IMR-90 (cell line): ENCODE data around the gene LMOD2. TPM values are rescaled to one million over a fixed set of nuclear protein-coding genes. Genes with fewer than 3 reads are reported as not detected.

Experiments
- ATAC-seq: fragments of 200-7000 bp; cut with Tn5 transposase; 2 replicates; pipeline ENCODE4 v1.9.1; 2020; ENCODE audit warnings: low read depth, mild to moderate bottlenecking, moderate library complexity
- BruUV-seq: library from RNA; stranded (reverse); fragments of 400-500 nt; replicated peaks from 2 replicates; lab custom pipeline; 2021; lab: Mats Ljungman, UMichigan
- CTCF ChIA-PET: fragments of 300-600 bp; formaldehyde crosslinking; extraction: SDS; loops from one replicate; lab custom pipeline; 2021; ENCODE audit warnings: antibody characterized with exemption; lab: Yijun Ruan, JAX
- POLR2A ChIA-PET: fragments of 300-600 bp; sonication (Branson Sonifier 250); formaldehyde crosslinking; loops from one replicate; lab custom pipeline; 2022; ENCODE audit warnings: antibody characterized with exemption; ENCODE audit not compliant: unreplicated experiment; lab: Charles Lee
- DNase-seq: peaks from one replicate; pipeline ENCODE4 v3.0.0; 2013
- H2AFZ ChIP-seq: replicated peaks from 2 replicates; pipeline ENCODE3; 2013; ENCODE audit warnings: low read length, mild to moderate bottlenecking; ENCODE audit not compliant: poor library complexity
- H2AK5ac ChIP-seq: 2 replicates; pipeline ENCODE4 v1.6.1; 2013; ENCODE audit warnings: low read depth, low read length, inconsistent platforms
- H2AK9ac ChIP-seq: replicated peaks from 2 replicates; pipeline ENCODE3; 2013; ENCODE audit warnings: mild to moderate bottlenecking, low read depth, low read length, moderate library complexity; ENCODE audit not compliant: poor library complexity
- H2BK120ac ChIP-seq: 2 replicates; pipeline ENCODE4 v1.6.1; 2013; ENCODE audit warnings: low read depth, low read length, inconsistent platforms
- H2BK15ac ChIP-seq: 3 replicates; pipeline ENCODE4 v1.6.1; 2013; ENCODE audit warnings: low read depth, low read length, inconsistent platforms
- H2BK20ac ChIP-seq: 2 replicates; pipeline ENCODE4 v1.6.1; 2013; ENCODE audit warnings: low read depth, mild to moderate bottlenecking, inconsistent platforms, low read length, moderate library complexity
- H2BK5ac ChIP-seq: 2 replicates; pipeline ENCODE4 v1.6.1; 2013; ENCODE audit warnings: mild to moderate bottlenecking, low read depth, low read length, inconsistent platforms; ENCODE audit not compliant: poor library complexity, severe bottlenecking
- H3K14ac ChIP-seq: replicated peaks from 2 replicates; pipeline ENCODE4 v1.6.1; 2013; ENCODE audit warnings: low read depth, low read length, inconsistent platforms
- H3K18ac ChIP-seq: 2 replicates; pipeline ENCODE4 v1.6.1; 2013; ENCODE audit warnings: low read depth, low read length, control low read depth
- H3K23ac ChIP-seq: 2 replicates; pipeline ENCODE4 v1.6.1; 2013; ENCODE audit warnings: low read depth, low read length, inconsistent platforms
- H3K27ac ChIP-seq: 2 replicates; pipeline ENCODE4 v1.5.1; 2013; ENCODE audit warnings: mild to moderate bottlenecking, control low read depth, low read length; ENCODE audit not compliant: insufficient read depth
- H3K27me3 ChIP-seq: 2 replicates; pipeline ENCODE4 v1.6.1; 2013; ENCODE audit warnings: low read length; ENCODE audit not compliant: control insufficient read depth, insufficient read depth
- H3K36me3 ChIP-seq: 2 replicates; pipeline ENCODE4 v1.6.1; 2013; ENCODE audit warnings: low read length, mixed read lengths; ENCODE audit not compliant: control insufficient read depth, insufficient read depth
- H3K4ac ChIP-seq: 2 replicates; pipeline ENCODE4 v1.6.1; 2013; ENCODE audit warnings: low read depth, low read length, inconsistent platforms
- H3K4me1 ChIP-seq: 2 replicates; pipeline ENCODE4 v1.6.1; 2013; ENCODE audit warnings: low read length, mixed read lengths; ENCODE audit not compliant: control insufficient read depth, insufficient read depth
- H3K4me2 ChIP-seq: 2 replicates; pipeline ENCODE4 v1.6.1; 2013; ENCODE audit warnings: low read depth, mild to moderate bottlenecking, control low read depth, low read length, moderate library complexity
- H3K4me3 ChIP-seq: 2 replicates; pipeline ENCODE4 v1.5.1; 2013; ENCODE audit warnings: low read depth, mild to moderate bottlenecking, control low read depth, low read length, moderate library complexity; ENCODE audit not compliant: insufficient read depth
- H3K56ac ChIP-seq: 2 replicates; pipeline ENCODE4 v1.6.1; 2013; ENCODE audit warnings: low read length, inconsistent platforms; ENCODE audit not compliant: insufficient read depth; ENCODE audit errors: extremely low read depth
- H3K79me1 ChIP-seq, 2 experiments: 2 replicates each; pipeline ENCODE4 v1.6.1; 2013; ENCODE audit warnings: low read length in 2 of 2, inconsistent platforms in 1 of 2, low read depth in 1 of 2
- H3K9ac ChIP-seq: 2 replicates; pipeline ENCODE4 v1.6.1; 2013; ENCODE audit warnings: low read depth, low read length, control low read depth
- H3K9me1 ChIP-seq: 2 replicates; pipeline ENCODE4 v1.6.1; 2013; ENCODE audit warnings: low read length, inconsistent platforms; ENCODE audit not compliant: insufficient read depth
- H3K9me3 ChIP-seq: 2 replicates; pipeline ENCODE4 v1.6.1; 2013; ENCODE audit warnings: low read length; ENCODE audit not compliant: control insufficient read depth, insufficient read depth
- H4K20me1 ChIP-seq: 2 replicates; pipeline ENCODE4 v1.6.1; 2013; ENCODE audit warnings: low read length, inconsistent platforms; ENCODE audit not compliant: insufficient read depth
- H4K5ac ChIP-seq: 2 replicates; pipeline ENCODE4 v1.6.1; 2013; ENCODE audit warnings: mild to moderate bottlenecking, low read depth, low read length, control low read depth
- H4K8ac ChIP-seq, 2 experiments: 2 replicates each; pipeline ENCODE4 v1.6.1; 2013; ENCODE audit warnings: low read depth in 2 of 2, low read length in 2 of 2, control low read depth in 1 of 2, inconsistent platforms in 1 of 2
- H4K91ac ChIP-seq: 2 replicates; pipeline ENCODE4 v1.6.1; 2013; ENCODE audit warnings: low read depth, low read length, inconsistent platforms; ENCODE audit not compliant: insufficient read depth
- BHLHE40 ChIP-seq: fragments of 150-350 bp; IDR thresholded peaks from 2 replicates; pipeline ENCODE4 v1.6.1; 2016; ENCODE audit warnings: mild to moderate bottlenecking, low read depth, low read length
- CHD1 ChIP-seq: IDR thresholded peaks from 2 replicates; pipeline ENCODE4 v1.6.1; 2012; ENCODE audit warnings: low read depth, low read length, improper control_type of control experiment
- FOS ChIP-seq: fragments of 150-350 bp; IDR thresholded peaks from 2 replicates; pipeline ENCODE4 v1.6.1; 2016; ENCODE audit warnings: low read depth, low read length
- MAFK ChIP-seq: IDR thresholded peaks from 2 replicates; pipeline ENCODE4 v1.6.1; 2012; ENCODE audit warnings: low read depth, low read length, improper control_type of control experiment
- MAZ ChIP-seq: IDR thresholded peaks from 2 replicates; pipeline ENCODE4 v1.6.1; 2012; ENCODE audit warnings: low read depth, mild to moderate bottlenecking, low read length, improper control_type of control experiment, moderate library complexity, borderline replicate concordance
- MXI1 ChIP-seq: IDR thresholded peaks from 2 replicates; pipeline ENCODE4 v1.6.1; 2012; ENCODE audit warnings: low read depth, mild to moderate bottlenecking, low read length, moderate library complexity, borderline replicate concordance
- NFE2L2 ChIP-seq: fragments of 150-350 bp; IDR thresholded peaks from 2 replicates; pipeline ENCODE4 v1.6.1; 2016; ENCODE audit warnings: low read depth, mild to moderate bottlenecking, low read length
- POLR2A ChIP-seq: IDR thresholded peaks from 2 replicates; pipeline ENCODE4 v1.6.1; 2012; ENCODE audit warnings: mild to moderate bottlenecking, low read depth, low read length
- RAD21 ChIP-seq: IDR thresholded peaks from 2 replicates; pipeline ENCODE4 v1.6.1; 2012; ENCODE audit warnings: low read length, improper control_type of control experiment
- RCOR1 ChIP-seq: IDR thresholded peaks from 2 replicates; pipeline ENCODE4 v1.6.1; 2012; ENCODE audit warnings: mild to moderate bottlenecking, low read length, improper control_type of control experiment; ENCODE audit not compliant: insufficient replicate concordance
- RFX5 ChIP-seq: IDR thresholded peaks from 2 replicates; pipeline ENCODE4 v1.8.0; 2012; ENCODE audit warnings: low read depth, mild to moderate bottlenecking, low read length, moderate library complexity
- SMC3 ChIP-seq: fragments of 150-350 bp; IDR thresholded peaks from 2 replicates; pipeline ENCODE4 v1.6.1; 2016; ENCODE audit warnings: low read depth, mild to moderate bottlenecking, antibody characterized with exemption, low read length, moderate library complexity
- WGBS, 2 experiments: methylation state at CpG; one replicate each; pipeline versions ENCODE4 v1.1.5 to v1.1.7; 2013; ENCODE audit warnings: missing lambda C conversion rate in 2 of 2; ENCODE audit not compliant: insufficient read length in 1 of 2; ENCODE audit errors: extremely low coverage in 2 of 2; 5-methylcytosine and 5-hydroxymethylcytosine counted together
- dilution Hi-C: fragments of 300-500 bp; cut with HindIII; formaldehyde crosslinking; loops from one replicate; pipeline ENCODE4 v1.14.3; 2018; ENCODE audit warnings: low sequenced_read_pairs; ENCODE audit not compliant: unreplicated experiment
- in situ Hi-C: fragments of 300-500 bp; cut with MboI; formaldehyde crosslinking; loops from 3 replicates; pipeline ENCODE4 v1.14.3; 2019; ENCODE audit warnings: low sequenced_read_pairs, inconsistent platforms, mixed read lengths
- intact Hi-C: fragments of 100-400 bp; cut with micrococcal nuclease; formaldehyde crosslinking; loops from 2 replicates; pipeline ENCODE4 v1.10.0; 2022
- polyA plus RNA-seq, 3 experiments: library from polyadenylated mRNA; depleted of rRNA; stranded (reverse); fragments of >200 nt; gene quantifications; 2 replicates each; pipeline ENCODE4 v1.2.3, GENCODE V29; 2012; ENCODE audit warnings: low replicate concordance in 1 of 3
- total RNA-seq: library from RNA; depleted of rRNA; stranded (reverse); fragments of >200 nt; gene quantifications from 2 replicates; pipeline ENCODE4 v1.2.3, GENCODE V29; 2012
- TF ChIP-seq, protein P1 (sequence below): fragments of 150-350 bp; IDR thresholded peaks from 2 replicates; pipeline ENCODE4 v1.6.1; 2017; ENCODE audit warnings: mild to moderate bottlenecking, antibody characterized with exemption, low read length, low read depth
- TF ChIP-seq, protein P2 (sequence below): conservative IDR thresholded peaks from 2 replicates; pipeline ENCODE4 v1.5.1; 2012; ENCODE audit warnings: mild to moderate bottlenecking, low read depth, low read length, improper control_type of control experiment
- TF ChIP-seq, protein P3 (sequence below): fragments of 150-350 bp; IDR thresholded peaks from 2 replicates; pipeline ENCODE4 v1.6.1; 2016; ENCODE audit warnings: low read depth, mild to moderate bottlenecking, low read length, moderate library complexity, borderline replicate concordance

LMOD2 gene
- total and polyA plus RNA-seq, 2 of the 4 experiments (the other 2 are of a cell fraction), result not detected

DNA sequence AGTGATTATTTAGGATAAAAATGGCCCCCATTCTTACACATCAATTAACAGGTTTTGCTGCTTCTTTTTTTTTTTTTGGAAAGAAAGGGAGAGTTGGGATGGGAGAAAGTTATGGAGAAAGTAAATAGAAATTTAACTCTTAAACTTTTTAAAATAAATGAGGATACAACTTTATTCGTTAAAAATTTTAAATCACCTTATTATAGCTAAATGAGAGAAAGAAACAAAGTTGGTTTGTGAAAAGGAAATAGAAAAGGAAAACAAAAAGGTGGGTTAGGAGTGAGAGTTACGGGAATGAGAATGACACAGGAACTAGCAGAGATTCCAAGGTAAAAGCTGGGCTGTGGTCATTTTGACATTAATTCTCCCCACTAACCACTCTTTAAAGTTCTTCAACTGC is 34.9 kb downstream of the LMOD2 start:
- H3K36me3 ChIP-seq, result peaks cover 10% of the 10 kb centered on the region
- no peak overlapping the region for H2BK15ac ChIP-seq
- H3K4me2 ChIP-seq, result no peak overlapping the region
- no peak overlapping the region for H2BK5ac ChIP-seq
- POLR2A ChIA-PET, result interaction anchor here (0.7 kb wide), 1 partner anchor 58 kb away, joined by 3 read pairs; the partner anchor contains the start of gene WASL
- H2AFZ ChIP-seq, result no peak overlapping the region
- H3K4me3 ChIP-seq, result no peak overlapping the region
- H3K23ac ChIP-seq, result no peak overlapping the region
- H3K27ac ChIP-seq, result no peak overlapping the region
- no peak overlapping the region for H4K5ac ChIP-seq
- no TSS peak for BruUV-seq
- no peak overlapping the region for H2AK5ac ChIP-seq
- H3K4me1 ChIP-seq, result no peaks in the 10 kb centered on the region
- no peak overlapping the region for H4K8ac ChIP-seq
- no peak overlapping the region for H3K14ac ChIP-seq
- H4K91ac ChIP-seq, result no peak overlapping the region
- H2AK9ac ChIP-seq, result no peak overlapping the region
- intact Hi-C loops (no loop called here), dilution Hi-C loops (no loop called here), in situ Hi-C loops (no loop called here)
- WGBS, 2 experiments, result no CpG with 5 or more reads among the region's 2 CpGs
- DNase-seq (no peak), ATAC-seq (no peak)
- H3K9me3 ChIP-seq, result no peaks in the 10 kb centered on the region
- H3K56ac ChIP-seq, result no peak overlapping the region
- H3K18ac ChIP-seq, result no peak overlapping the region
- CTCF ChIA-PET, result interaction anchor here (1.0 to 1.7 kb wide), 3 partner anchors 8 to 13 kb away, joined by 3 to 5 read pairs (median 3); no protein-coding TSS in a partner anchor
- H4K20me1 ChIP-seq, result no peaks in the 10 kb centered on the region
- no peak overlapping the region for H3K4ac ChIP-seq
- no peaks in the 10 kb centered on the region for H3K27me3 ChIP-seq
- H3K9me1 ChIP-seq, result no peaks in the 10 kb centered on the region
- no peak overlapping the region for H2BK120ac ChIP-seq
- no peak overlapping the region for H2BK20ac ChIP-seq
- H3K9ac ChIP-seq, result no peak overlapping the region
- TF ChIP-seq POLR2A, result no peak
- no peak for TF ChIP-seq MAFK
- TF ChIP-seq MAZ, result no peak
- TF ChIP-seq RCOR1, result no peak
- no peak for TF ChIP-seq CHD1
- TF ChIP-seq FOS, result no peak
- TF ChIP-seq BHLHE40, result no peak
- no peak for TF ChIP-seq RAD21
- no peak for TF ChIP-seq NFE2L2
- no peak for TF ChIP-seq RFX5
- TF ChIP-seq, protein P1, sequence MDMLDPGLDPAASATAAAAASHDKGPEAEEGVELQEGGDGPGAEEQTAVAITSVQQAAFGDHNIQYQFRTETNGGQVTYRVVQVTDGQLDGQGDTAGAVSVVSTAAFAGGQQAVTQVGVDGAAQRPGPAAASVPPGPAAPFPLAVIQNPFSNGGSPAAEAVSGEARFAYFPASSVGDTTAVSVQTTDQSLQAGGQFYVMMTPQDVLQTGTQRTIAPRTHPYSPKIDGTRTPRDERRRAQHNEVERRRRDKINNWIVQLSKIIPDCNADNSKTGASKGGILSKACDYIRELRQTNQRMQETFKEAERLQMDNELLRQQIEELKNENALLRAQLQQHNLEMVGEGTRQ, result no peak
- TF ChIP-seq, protein P2, sequence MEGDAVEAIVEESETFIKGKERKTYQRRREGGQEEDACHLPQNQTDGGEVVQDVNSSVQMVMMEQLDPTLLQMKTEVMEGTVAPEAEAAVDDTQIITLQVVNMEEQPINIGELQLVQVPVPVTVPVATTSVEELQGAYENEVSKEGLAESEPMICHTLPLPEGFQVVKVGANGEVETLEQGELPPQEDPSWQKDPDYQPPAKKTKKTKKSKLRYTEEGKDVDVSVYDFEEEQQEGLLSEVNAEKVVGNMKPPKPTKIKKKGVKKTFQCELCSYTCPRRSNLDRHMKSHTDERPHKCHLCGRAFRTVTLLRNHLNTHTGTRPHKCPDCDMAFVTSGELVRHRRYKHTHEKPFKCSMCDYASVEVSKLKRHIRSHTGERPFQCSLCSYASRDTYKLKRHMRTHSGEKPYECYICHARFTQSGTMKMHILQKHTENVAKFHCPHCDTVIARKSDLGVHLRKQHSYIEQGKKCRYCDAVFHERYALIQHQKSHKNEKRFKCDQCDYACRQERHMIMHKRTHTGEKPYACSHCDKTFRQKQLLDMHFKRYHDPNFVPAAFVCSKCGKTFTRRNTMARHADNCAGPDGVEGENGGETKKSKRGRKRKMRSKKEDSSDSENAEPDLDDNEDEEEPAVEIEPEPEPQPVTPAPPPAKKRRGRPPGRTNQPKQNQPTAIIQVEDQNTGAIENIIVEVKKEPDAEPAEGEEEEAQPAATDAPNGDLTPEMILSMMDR, result no peak
- no peak for TF ChIP-seq SMC3
- TF ChIP-seq, protein P3, sequence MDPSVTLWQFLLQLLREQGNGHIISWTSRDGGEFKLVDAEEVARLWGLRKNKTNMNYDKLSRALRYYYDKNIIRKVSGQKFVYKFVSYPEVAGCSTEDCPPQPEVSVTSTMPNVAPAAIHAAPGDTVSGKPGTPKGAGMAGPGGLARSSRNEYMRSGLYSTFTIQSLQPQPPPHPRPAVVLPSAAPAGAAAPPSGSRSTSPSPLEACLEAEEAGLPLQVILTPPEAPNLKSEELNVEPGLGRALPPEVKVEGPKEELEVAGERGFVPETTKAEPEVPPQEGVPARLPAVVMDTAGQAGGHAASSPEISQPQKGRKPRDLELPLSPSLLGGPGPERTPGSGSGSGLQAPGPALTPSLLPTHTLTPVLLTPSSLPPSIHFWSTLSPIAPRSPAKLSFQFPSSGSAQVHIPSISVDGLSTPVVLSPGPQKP, result no peak
- no peak for TF ChIP-seq MXI1
- H3K79me1 ChIP-seq, result peaks cover 2 to 8% of the 10 kb centered on the region in 2 experiments; a peak in 2 of 4 replicates
